NCI-H2029 (cell line): ENCODE measurements around the gene PCDHB2.
"Not testable (repeated sequence)": the region's sequence is repeated elsewhere in the genome, so short reads cannot be mapped to it uniquely, and the experiment has no call there.

Experiments used
- DNase-seq: peaks from one replicate; lab custom pipeline; 2025; lab: John Stamatoyannopoulos, UW

The PCDHB2 gene

DNA sequence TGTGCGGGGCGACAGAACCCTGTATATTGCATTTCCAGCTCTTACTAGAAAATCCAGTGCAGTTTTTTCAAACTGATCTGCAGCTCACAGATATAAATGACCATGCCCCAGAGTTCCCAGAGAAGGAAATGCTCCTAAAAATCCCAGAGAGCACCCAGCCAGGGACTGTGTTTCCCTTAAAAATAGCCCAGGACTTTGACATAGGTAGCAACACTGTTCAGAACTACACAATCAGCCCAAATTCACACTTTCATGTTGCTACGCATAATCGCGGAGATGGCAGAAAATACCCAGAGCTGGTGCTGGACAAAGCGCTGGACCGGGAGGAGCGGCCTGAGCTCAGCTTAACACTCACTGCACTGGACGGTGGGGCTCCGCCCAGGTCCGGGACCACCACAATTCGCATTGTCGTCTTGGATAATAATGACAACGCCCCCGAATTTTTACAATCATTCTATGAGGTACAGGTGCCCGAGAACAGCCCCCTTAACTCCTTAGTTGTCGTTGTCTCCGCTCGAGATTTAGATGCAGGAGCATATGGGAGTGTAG lies 41.4 kb downstream of the PCDHB2 start:
- no peak for DNase-seq

DNA sequence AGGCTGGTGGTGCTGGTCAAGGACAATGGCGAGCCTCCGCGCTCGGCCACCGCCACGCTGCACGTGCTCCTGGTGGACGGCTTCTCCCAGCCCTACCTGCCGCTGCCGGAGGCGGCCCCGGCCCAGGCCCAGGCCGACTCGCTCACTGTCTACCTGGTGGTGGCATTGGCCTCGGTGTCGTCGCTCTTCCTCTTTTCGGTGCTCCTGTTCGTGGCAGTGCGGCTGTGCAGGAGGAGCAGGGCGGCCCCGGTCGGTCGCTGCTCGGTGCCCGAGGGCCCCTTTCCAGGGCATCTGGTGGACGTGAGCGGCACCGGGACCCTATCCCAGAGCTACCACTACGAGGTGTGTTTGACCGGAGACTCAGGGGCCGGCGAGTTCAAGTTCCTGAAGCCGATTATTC lies 42.9 kb downstream of the PCDHB2 start:
- DNase-seq, result not testable (repeated sequence)
